Liver (tissue), 9 donors: ENCODE data around the gene PKP4. TPM values are rescaled to one million over a fixed set of nuclear protein-coding genes. Genes with fewer than 3 reads are reported as not detected.

Experiments used
- DNase-seq: peaks from one replicate; pipeline ENCODE4 v3.0.0-alpha.2; 2017; ENCODE audit warnings: low spot score
- H3K27ac ChIP-seq, 2 donors: one replicate each; pipeline ENCODE4 v1.7.0; 2013; ENCODE audit warnings: inconsistent platforms in 2 of 2, low read length in 2 of 2, control low read depth in 1 of 2, low read depth in 1 of 2, mild to moderate bottlenecking in 1 of 2
- H3K27me3 ChIP-seq, 4 donors: one replicate each; pipeline versions ENCODE4 v1.6.1 to v1.7.0; 2013; ENCODE audit warnings: low read length in 3 of 4, inconsistent platforms in 1 of 4, mild to moderate bottlenecking in 1 of 4, moderate library complexity in 1 of 4; ENCODE audit not compliant: control insufficient read depth in 4 of 4, insufficient read depth in 4 of 4
- H3K36me3 ChIP-seq, 4 donors: one replicate each; pipeline versions ENCODE4 v1.6.1 to v1.7.0; 2013; ENCODE audit warnings: low read length in 3 of 4, mild to moderate bottlenecking in 3 of 4, low read depth in 1 of 4, moderate library complexity in 1 of 4; ENCODE audit not compliant: control insufficient read depth in 4 of 4, insufficient read depth in 3 of 4
- H3K4me1 ChIP-seq, 4 donors: one replicate each; pipeline versions ENCODE4 v1.6.1 to v1.7.0; 2013; ENCODE audit warnings: low read length in 3 of 4, mild to moderate bottlenecking in 3 of 4, moderate library complexity in 1 of 4; ENCODE audit not compliant: control insufficient read depth in 4 of 4, insufficient read depth in 4 of 4
- H3K4me3 ChIP-seq, 3 donors: one replicate each; pipeline versions ENCODE4 v1.6.1 to v1.7.0; 2013; ENCODE audit warnings: low read length in 3 of 3, control low read depth in 1 of 3, low read depth in 1 of 3, mild to moderate bottlenecking in 1 of 3
- H3K9ac ChIP-seq, 2 donors: one replicate each; pipeline ENCODE4 v1.7.0; 2013; ENCODE audit warnings: low read length in 2 of 2, mild to moderate bottlenecking in 2 of 2, moderate library complexity in 2 of 2, control low read depth in 1 of 2, low read depth in 1 of 2
- H3K9me3 ChIP-seq, 4 donors: one replicate each; pipeline versions ENCODE4 v1.6.1 to v1.7.0; 2013; ENCODE audit warnings: low read length in 3 of 4; ENCODE audit not compliant: control insufficient read depth in 4 of 4
- FOXA1 ChIP-seq: IDR thresholded peaks from 2 replicates; pipeline ENCODE4 v1.6.1; 2016; ENCODE audit warnings: antibody characterized with exemption
- FOXA2 ChIP-seq: IDR thresholded peaks from 2 replicates; pipeline ENCODE4 v1.6.1; 2016; ENCODE audit warnings: antibody characterized with exemption
- GABPA ChIP-seq, 2 donors: IDR thresholded peaks in 1 of 2; conservative IDR thresholded peaks in 1 of 2; 2 replicates each; pipeline ENCODE4 v1.6.1; 2016; ENCODE audit warnings: antibody characterized with exemption in 2 of 2, mild to moderate bottlenecking in 1 of 2, moderate library complexity in 1 of 2
- HNF4A ChIP-seq, 2 donors: conservative IDR thresholded peaks; 2 replicates each; pipeline ENCODE4 v1.6.1; 2016; ENCODE audit warnings: antibody characterized with exemption in 2 of 2, mild to moderate bottlenecking in 2 of 2
- HNF4G ChIP-seq: IDR thresholded peaks from 2 replicates; pipeline ENCODE4 v1.6.1; 2016; ENCODE audit warnings: antibody characterized with exemption
- JUND ChIP-seq, 2 donors: IDR thresholded peaks; 2 replicates each; pipeline ENCODE4 v1.6.1; 2016; ENCODE audit warnings: antibody characterized with exemption in 2 of 2
- NR2F2 ChIP-seq: IDR thresholded peaks from 2 replicates; pipeline ENCODE4 v1.6.1; 2016; ENCODE audit warnings: antibody characterized with exemption
- RAD21 ChIP-seq, 2 donors: IDR thresholded peaks; 2 replicates each; pipeline ENCODE4 v1.6.1; 2016; ENCODE audit warnings: antibody characterized with exemption in 2 of 2, mild to moderate bottlenecking in 2 of 2
- RXRA ChIP-seq, 2 donors: IDR thresholded peaks; 2 replicates each; pipeline ENCODE4 v1.6.1; 2017 to 2018; ENCODE audit warnings: antibody characterized with exemption in 2 of 2, mild to moderate bottlenecking in 1 of 2
- SP1 ChIP-seq: IDR thresholded peaks from 2 replicates; pipeline ENCODE4 v1.6.1; 2018; ENCODE audit warnings: antibody characterized with exemption, mild to moderate bottlenecking
- TAF1 ChIP-seq: conservative IDR thresholded peaks from 2 replicates; pipeline ENCODE4 v1.6.1; 2016; ENCODE audit warnings: antibody characterized with exemption, mild to moderate bottlenecking
- YY1 ChIP-seq: IDR thresholded peaks from 2 replicates; pipeline ENCODE4 v1.6.1; 2016; ENCODE audit warnings: antibody characterized with exemption, mild to moderate bottlenecking
- WGBS: extraction: QIAGEN DNeasy Blood & Tissue Kit; methylation state at CpG from one replicate; pipeline ENCODE4 v1.1.7; 2013; 5-methylcytosine and 5-hydroxymethylcytosine counted together
- polyA plus RNA-seq, 2 donors: library from polyadenylated mRNA; stranded (reverse) in 1 of 2; unstranded in 1 of 2; fragments of 200-250 nt in 1 of 2; fragments of >200 nt in 1 of 2; fragmentation: Nextera tagmentation in 1 of 2; extraction: Ambion mirVana in 1 of 2; gene quantifications; one replicate each; pipeline versions ENCODE4 v1.2.1 to v1.2.3, GENCODE V29; 2013 to 2015
- total RNA-seq, 2 donors: library from RNA; depleted of rRNA; stranded (reverse); fragments of >200 nt; gene quantifications; one replicate each; pipeline ENCODE4 v1.2.3, GENCODE V29; 2014
- TF ChIP-seq, protein P1 (sequence below): fragments of 150-350 bp; IDR thresholded peaks from 2 replicates; pipeline ENCODE4 v1.5.1; 2017; ENCODE audit warnings: improper control_type of control experiment, low read depth, low read length; ENCODE audit not compliant: missing input control
- TF ChIP-seq, protein P2 (sequence below): IDR thresholded peaks from 2 replicates; pipeline ENCODE4 v1.6.1; 2016; ENCODE audit warnings: antibody characterized with exemption
- TF ChIP-seq, protein P3 (sequence below): IDR thresholded peaks from 2 replicates; pipeline ENCODE4 v1.6.1; 2016; ENCODE audit warnings: antibody characterized with exemption
- TF ChIP-seq, protein P4 (sequence below): IDR thresholded peaks from 2 replicates; pipeline ENCODE4 v1.6.1; 2016; ENCODE audit warnings: antibody characterized with exemption, mild to moderate bottlenecking
- TF ChIP-seq, protein P5 (sequence below): IDR thresholded peaks from 2 replicates; pipeline ENCODE4 v1.6.1; 2016; ENCODE audit warnings: antibody characterized with exemption
- donor health status: healthy.
- donor health status: healthy.
- donor health status: healthy.
- donor health status: healthy.
- donor health status: healthy.

The PKP4 gene
- total and polyA plus RNA-seq, 4 donors, result 7.7 to 33.8 (median 19.0) TPM

DNA sequence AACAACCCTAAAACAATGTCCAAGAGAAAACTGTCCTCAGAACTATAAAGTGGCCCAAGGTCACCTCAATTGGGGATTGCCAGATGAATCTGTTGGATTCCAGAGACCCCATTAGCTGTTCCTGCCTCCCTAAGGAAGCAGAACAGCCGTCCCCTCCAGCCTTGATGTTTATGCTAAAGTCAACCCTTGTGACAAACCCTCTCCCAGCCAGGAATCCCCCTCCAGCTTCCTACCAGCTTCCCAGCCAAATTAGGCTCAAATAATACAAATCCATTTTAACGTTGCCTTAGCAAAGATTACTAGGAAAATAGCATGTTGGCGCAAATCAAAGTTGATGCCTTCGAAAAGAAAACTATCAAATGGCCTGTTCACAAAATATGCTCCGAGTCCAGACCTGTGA lies 232.6 kb downstream of the PKP4 start:
- no peak overlapping the region for H3K27ac ChIP-seq
- H3K9ac ChIP-seq, result no peak overlapping the region
- H3K36me3 ChIP-seq, result no peaks in the 10 kb centered on the region
- TF ChIP-seq HNF4G, result no peak
- no peak for TF ChIP-seq JUND (IDR thresholded peaks at IDR 0.05)
- no peak for TF ChIP-seq GABPA (IDR thresholded peaks at IDR 0.05 in 1 of 2, conservative IDR thresholded peaks at IDR 0.05 in 1 of 2)
- no peak for TF ChIP-seq FOXA2
- TF ChIP-seq, protein P1, sequence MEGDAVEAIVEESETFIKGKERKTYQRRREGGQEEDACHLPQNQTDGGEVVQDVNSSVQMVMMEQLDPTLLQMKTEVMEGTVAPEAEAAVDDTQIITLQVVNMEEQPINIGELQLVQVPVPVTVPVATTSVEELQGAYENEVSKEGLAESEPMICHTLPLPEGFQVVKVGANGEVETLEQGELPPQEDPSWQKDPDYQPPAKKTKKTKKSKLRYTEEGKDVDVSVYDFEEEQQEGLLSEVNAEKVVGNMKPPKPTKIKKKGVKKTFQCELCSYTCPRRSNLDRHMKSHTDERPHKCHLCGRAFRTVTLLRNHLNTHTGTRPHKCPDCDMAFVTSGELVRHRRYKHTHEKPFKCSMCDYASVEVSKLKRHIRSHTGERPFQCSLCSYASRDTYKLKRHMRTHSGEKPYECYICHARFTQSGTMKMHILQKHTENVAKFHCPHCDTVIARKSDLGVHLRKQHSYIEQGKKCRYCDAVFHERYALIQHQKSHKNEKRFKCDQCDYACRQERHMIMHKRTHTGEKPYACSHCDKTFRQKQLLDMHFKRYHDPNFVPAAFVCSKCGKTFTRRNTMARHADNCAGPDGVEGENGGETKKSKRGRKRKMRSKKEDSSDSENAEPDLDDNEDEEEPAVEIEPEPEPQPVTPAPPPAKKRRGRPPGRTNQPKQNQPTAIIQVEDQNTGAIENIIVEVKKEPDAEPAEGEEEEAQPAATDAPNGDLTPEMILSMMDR, result no peak
- TF ChIP-seq NR2F2, result no peak
- TF ChIP-seq, protein P2, sequence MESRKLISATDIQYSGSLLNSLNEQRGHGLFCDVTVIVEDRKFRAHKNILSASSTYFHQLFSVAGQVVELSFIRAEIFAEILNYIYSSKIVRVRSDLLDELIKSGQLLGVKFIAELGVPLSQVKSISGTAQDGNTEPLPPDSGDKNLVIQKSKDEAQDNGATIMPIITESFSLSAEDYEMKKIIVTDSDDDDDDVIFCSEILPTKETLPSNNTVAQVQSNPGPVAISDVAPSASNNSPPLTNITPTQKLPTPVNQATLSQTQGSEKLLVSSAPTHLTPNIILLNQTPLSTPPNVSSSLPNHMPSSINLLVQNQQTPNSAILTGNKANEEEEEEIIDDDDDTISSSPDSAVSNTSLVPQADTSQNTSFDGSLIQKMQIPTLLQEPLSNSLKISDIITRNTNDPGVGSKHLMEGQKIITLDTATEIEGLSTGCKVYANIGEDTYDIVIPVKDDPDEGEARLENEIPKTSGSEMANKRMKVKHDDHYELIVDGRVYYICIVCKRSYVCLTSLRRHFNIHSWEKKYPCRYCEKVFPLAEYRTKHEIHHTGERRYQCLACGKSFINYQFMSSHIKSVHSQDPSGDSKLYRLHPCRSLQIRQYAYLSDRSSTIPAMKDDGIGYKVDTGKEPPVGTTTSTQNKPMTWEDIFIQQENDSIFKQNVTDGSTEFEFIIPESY, result no peak
- TF ChIP-seq, protein P3, sequence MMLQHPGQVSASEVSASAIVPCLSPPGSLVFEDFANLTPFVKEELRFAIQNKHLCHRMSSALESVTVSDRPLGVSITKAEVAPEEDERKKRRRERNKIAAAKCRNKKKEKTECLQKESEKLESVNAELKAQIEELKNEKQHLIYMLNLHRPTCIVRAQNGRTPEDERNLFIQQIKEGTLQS, result no peak
- no peak for TF ChIP-seq FOXA1
- no peak for TF ChIP-seq TAF1
- TF ChIP-seq, protein P4, sequence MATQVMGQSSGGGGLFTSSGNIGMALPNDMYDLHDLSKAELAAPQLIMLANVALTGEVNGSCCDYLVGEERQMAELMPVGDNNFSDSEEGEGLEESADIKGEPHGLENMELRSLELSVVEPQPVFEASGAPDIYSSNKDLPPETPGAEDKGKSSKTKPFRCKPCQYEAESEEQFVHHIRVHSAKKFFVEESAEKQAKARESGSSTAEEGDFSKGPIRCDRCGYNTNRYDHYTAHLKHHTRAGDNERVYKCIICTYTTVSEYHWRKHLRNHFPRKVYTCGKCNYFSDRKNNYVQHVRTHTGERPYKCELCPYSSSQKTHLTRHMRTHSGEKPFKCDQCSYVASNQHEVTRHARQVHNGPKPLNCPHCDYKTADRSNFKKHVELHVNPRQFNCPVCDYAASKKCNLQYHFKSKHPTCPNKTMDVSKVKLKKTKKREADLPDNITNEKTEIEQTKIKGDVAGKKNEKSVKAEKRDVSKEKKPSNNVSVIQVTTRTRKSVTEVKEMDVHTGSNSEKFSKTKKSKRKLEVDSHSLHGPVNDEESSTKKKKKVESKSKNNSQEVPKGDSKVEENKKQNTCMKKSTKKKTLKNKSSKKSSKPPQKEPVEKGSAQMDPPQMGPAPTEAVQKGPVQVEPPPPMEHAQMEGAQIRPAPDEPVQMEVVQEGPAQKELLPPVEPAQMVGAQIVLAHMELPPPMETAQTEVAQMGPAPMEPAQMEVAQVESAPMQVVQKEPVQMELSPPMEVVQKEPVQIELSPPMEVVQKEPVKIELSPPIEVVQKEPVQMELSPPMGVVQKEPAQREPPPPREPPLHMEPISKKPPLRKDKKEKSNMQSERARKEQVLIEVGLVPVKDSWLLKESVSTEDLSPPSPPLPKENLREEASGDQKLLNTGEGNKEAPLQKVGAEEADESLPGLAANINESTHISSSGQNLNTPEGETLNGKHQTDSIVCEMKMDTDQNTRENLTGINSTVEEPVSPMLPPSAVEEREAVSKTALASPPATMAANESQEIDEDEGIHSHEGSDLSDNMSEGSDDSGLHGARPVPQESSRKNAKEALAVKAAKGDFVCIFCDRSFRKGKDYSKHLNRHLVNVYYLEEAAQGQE, result no peak
- no peak for TF ChIP-seq YY1
- TF ChIP-seq RXRA (IDR thresholded peaks at IDR 0.05), result no peak
- no peak for TF ChIP-seq HNF4A (conservative IDR thresholded peaks at IDR 0.05)
- no peak for TF ChIP-seq SP1
- no peak for TF ChIP-seq RAD21 (IDR thresholded peaks at IDR 0.05)
- H3K27me3 ChIP-seq, result no peaks in the 10 kb centered on the region
- H3K4me1 ChIP-seq, result no peaks in the 10 kb centered on the region
- H3K9me3 ChIP-seq, result no peaks in the 10 kb centered on the region
- H3K4me3 ChIP-seq, result no peak overlapping the region
- no peak for DNase-seq
- WGBS, result 88% methylated on average over 5 of the region's 5 CpGs

DNA sequence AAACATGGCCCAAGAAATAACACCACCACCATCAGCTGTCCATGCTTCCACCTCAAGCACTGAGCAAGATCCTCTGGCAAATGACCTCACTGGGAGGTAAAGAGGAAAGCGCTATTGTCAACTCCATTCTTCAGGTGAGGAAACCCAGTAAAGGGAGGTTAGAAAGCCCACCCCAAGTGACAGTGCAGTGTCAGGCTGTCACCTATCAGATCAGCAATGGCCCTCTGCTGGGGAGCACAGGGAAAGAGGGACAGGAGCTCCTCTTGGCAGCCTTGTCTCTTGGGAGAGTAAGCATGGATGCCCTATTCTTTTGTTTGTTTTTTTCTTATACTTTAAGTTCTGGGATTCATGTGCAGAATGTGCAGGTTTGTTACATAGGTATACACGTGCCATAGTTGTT lies 234.1 kb downstream of the PKP4 start:
- no peak for TF ChIP-seq TAF1
- TF ChIP-seq, protein P5, sequence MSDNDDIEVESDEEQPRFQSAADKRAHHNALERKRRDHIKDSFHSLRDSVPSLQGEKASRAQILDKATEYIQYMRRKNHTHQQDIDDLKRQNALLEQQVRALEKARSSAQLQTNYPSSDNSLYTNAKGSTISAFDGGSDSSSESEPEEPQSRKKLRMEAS, result no peak
- TF ChIP-seq, protein P4, result no peak

More for the DNA sequence above, 234.1 kb downstream of the PKP4 start:
- DNase-seq, result no peak
- Histone ChIP-seq H3K27me3 (no peaks in the 10 kb centered on the region), H3K4me3 (no peak overlapping the region), H3K36me3 (no peaks in the 10 kb centered on the region), H3K9me3 (no peaks in the 10 kb centered on the region), H3K4me1 (no peaks in the 10 kb centered on the region), H3K27ac (no peak overlapping the region), H3K9ac (no peak overlapping the region)
- WGBS, result 92% methylated on average over 2 of the region's 2 CpGs
